Activated CD8-positive, alpha-beta T cell treated with anti-CD3 and anti-CD28 coated beads, Interleukin-2, amount 10 ng/mL, durations not matched to agents 7 days and 5 days (primary cell): ENCODE results near the gene BAG3. TPM values are rescaled to one million over a fixed set of nuclear protein-coding genes. Genes with fewer than 3 reads are reported as not detected.

Experiments
- ATAC-seq: fragments of 150-1000 bp; cut with Tn5 transposase; one replicate; pipeline ENCODE4 v1.10.0; 2021; ENCODE audit warnings: moderate library complexity
- CTCF ChIA-PET: fragments of 350-600 bp; sonication (Branson Sonifier 250); formaldehyde crosslinking; loops from one replicate; lab custom pipeline; 2021; ENCODE audit warnings: antibody characterized with exemption; lab: Charles Lee
- POLR2A ChIA-PET: fragments of 350-600 bp; sonication (Branson Sonifier 250); formaldehyde crosslinking; loops from one replicate; lab custom pipeline; 2021; ENCODE audit warnings: antibody characterized with exemption; lab: Charles Lee
- DNase-seq: peaks from one replicate; pipeline ENCODE4 v3.0.0-alpha.2; 2020
- H3K27ac Mint-ChIP-seq: one replicate; pipeline ENCODE4 v1.8.0; 2021; ENCODE audit warnings: mild to moderate bottlenecking, mixed read lengths
- H3K27me3 Mint-ChIP-seq: one replicate; pipeline ENCODE4 v1.8.0; 2021; ENCODE audit warnings: low read depth, mixed read lengths
- H3K36me3 Mint-ChIP-seq: one replicate; pipeline ENCODE4 v1.8.0; 2021; ENCODE audit warnings: low read depth, mixed read lengths
- H3K4me1 Mint-ChIP-seq: one replicate; pipeline ENCODE4 v1.8.0; 2021; ENCODE audit warnings: low read depth, mixed read lengths
- H3K4me3 Mint-ChIP-seq: one replicate; pipeline ENCODE4 v1.8.0; 2021; ENCODE audit warnings: mild to moderate bottlenecking, mixed read lengths
- H3K9me3 Mint-ChIP-seq: one replicate; pipeline ENCODE4 v1.8.0; 2022; ENCODE audit warnings: mixed read lengths; ENCODE audit not compliant: insufficient read depth
- total RNA-seq, 2 experiments: library from RNA; stranded (reverse); gene quantifications; one replicate each; pipeline ENCODE4 v1.2.3, GENCODE V29; 2021

BAG3 gene
- total RNA-seq, 2 experiments from 2014 or later = 14.2 to 14.7 TPM

DNA sequence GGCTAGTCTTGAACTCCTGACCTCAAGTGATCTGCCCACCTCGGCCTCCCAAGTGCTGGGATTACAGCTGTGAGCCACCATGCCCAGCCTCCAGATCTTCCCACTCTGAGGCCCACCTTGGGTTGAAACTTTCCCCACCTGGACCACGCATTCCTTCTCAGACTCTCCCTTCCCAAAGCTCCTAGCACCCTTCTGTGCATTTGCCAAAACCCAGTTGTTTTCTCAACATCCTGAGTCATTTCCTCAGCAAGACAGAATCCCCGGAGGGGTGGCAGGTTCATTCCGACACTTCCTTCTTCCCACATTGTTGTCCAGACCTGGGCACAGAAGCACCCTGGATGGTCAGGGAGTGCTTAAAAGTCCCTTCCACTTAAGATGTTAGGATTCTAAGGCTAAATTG is 28.9 kb downstream of the BAG3 start:
- ChIA-PET POLR2A (no interaction called here), CTCF (interaction anchor here (1.2 kb wide), 1 partner anchor 481 kb away, joined by 3 read pairs; no protein-coding TSS in a partner anchor)
- H3K4me3 Mint-ChIP-seq = no peak overlapping the region
- no peaks in the 10 kb centered on the region for H3K9me3 Mint-ChIP-seq
- peaks cover 6% of the 10 kb centered on the region for H3K4me1 Mint-ChIP-seq
- DNase-seq (no peak), ATAC-seq (no peak)
- H3K27me3 Mint-ChIP-seq = peaks cover 6% of the 10 kb centered on the region
- no peak overlapping the region for H3K27ac Mint-ChIP-seq
- H3K36me3 Mint-ChIP-seq = peaks cover 12% of the 10 kb centered on the region

DNA sequence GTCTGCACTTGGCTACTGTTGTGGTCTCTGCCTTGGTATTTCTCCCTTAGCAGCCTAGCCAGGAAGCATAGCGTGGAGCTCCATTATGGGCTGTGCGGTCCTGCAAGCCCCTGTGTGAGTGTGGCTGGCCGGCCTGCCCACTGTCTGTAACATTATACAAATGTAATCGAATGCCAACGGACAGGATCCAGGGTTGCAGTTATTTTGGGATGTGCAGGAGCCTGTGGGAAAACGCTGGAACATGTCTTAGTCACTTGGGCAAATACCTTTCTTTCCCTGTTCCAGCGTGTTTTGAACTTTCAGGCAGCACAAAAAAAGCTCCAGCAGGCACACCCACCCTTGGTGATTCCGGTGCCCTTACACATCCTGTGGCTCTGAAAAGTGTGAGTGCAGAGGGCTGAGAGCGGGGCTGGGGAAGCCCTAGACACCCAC is 29.5 kb downstream of the BAG3 start:
- ATAC-seq = no peak
- POLR2A ChIA-PET = no interaction called here
- no peak overlapping the region for H3K4me3 Mint-ChIP-seq
- CTCF ChIA-PET = interaction anchor here (1.2 kb wide), 1 partner anchor 481 kb away, joined by 3 read pairs; no protein-coding TSS in a partner anchor
- H3K4me1 Mint-ChIP-seq = peaks cover 6% of the 10 kb centered on the region
- no peak overlapping the region for H3K27ac Mint-ChIP-seq
- H3K36me3 Mint-ChIP-seq = peaks cover 12% of the 10 kb centered on the region
- no peaks in the 10 kb centered on the region for H3K9me3 Mint-ChIP-seq
- peaks cover 6% of the 10 kb centered on the region for H3K27me3 Mint-ChIP-seq
- DNase-seq = no peak

DNA sequence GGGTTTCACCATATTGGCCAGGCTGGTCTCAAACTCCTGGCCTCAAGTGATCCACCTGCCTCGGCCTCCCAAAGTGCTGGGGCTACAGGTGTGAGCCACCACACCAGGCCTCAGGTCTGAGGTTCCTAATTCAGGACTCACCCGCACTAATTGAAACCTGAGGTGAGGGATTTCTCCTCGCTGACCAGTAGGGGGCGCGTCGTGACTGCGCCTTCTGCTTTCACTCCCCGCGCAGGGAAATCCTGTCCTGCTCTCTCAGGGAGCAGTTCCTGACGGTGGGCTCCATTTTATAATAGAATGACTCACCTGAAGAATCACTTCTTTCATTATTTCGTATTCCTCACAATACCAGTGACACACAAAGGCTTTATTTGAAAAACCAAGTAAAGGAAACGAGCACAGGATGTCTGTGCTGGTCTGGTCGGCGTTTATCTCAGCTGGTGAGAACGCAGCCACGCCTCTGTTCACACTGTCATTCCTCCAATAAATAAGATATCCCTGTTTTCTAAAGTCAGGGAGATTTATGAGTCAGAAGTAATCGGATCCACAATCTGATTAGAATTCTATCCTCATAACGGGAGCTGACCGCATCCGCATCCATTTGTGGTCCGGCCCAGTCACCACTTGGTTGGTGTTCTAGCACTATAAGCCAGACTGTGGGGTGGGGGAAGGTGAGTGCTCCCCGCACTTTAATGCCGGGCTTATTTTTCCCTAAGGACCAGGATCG is 35.4 kb downstream of the BAG3 start:
- ATAC-seq (peak; percentile 93), DNase-seq (peak; percentile 80)
- ChIA-PET POLR2A (interaction anchor here (0.6 to 1.3 kb wide), 7 partner anchors 9 to 186 kb away, joined by 3 to 6 read pairs (median 3); partner anchors contain the start of genes INPP5F and MCMBP), CTCF (interaction anchor here (0.6 to 5.6 kb wide), 63 partner anchors 8 to 651 kb away, joined by 3 to 89 read pairs (median 4); partner anchors contain the start of genes BAG3, GRK5, INPP5F and MCMBP)
- no peaks in the 10 kb centered on the region for H3K36me3 Mint-ChIP-seq
- no peaks in the 10 kb centered on the region for H3K9me3 Mint-ChIP-seq
- peak overlapping the region; percentile 60 for H3K4me3 Mint-ChIP-seq
- peak overlapping the region; percentile 53 for H3K27ac Mint-ChIP-seq
- peaks cover 4% of the 10 kb centered on the region for H3K27me3 Mint-ChIP-seq
- peaks cover 26% of the 10 kb centered on the region for H3K4me1 Mint-ChIP-seq

DNA sequence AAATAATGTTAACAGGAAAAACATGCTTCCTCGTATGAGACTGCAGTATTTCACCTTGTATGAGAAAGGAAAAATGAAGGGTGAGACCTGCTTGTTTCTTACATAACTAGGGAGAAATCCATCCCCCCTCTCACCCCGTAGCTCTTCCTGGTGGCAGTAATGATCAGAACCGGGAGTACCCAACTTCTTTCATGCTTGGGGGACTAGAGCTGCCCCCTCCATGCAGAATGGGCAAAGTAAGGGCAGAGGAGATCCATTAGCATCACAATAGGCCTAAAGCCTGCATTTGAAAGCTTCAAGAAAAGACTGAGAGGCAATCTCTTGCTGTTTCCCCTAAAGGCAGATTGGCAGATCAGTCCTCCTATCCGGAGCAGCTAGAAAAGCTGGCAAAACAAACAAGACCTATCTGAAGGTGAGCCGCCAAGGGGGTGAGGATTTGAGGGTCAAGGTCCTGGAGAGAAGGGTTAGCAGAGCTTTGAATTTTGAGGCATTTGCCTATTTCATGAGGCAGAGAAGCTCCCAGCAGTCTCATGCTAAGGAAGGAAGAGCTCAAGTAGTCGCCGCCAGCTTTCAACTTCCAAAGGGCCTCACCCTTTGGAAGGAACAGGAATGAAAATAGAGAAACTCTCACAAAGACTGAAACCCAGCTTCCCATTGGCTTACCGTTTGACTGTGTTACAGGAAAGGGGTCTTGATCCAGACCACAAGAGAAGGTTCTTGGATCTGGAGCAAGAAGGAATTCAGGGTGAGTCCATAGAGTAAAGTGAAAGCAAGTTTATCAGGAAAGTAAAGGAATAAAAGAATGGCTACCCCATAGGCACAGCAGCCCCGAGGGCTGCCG is 36.2 kb downstream of the BAG3 start:
- H3K9me3 Mint-ChIP-seq = no peaks in the 10 kb centered on the region
- no peaks in the 10 kb centered on the region for H3K36me3 Mint-ChIP-seq
- no peak overlapping the region for H3K4me3 Mint-ChIP-seq
- H3K4me1 Mint-ChIP-seq = peaks cover 21% of the 10 kb centered on the region
- DNase-seq (no peak), ATAC-seq (no peak)
- H3K27ac Mint-ChIP-seq = peak overlapping the region; percentile 53
- ChIA-PET POLR2A (interaction anchor here (1.0 to 1.3 kb wide), 5 partner anchors 17 to 185 kb away, joined by 3 to 6 read pairs (median 3); partner anchors contain the start of genes INPP5F and MCMBP), CTCF (interaction anchor here (0.6 to 5.6 kb wide), 59 partner anchors 8 to 650 kb away, joined by 3 to 89 read pairs (median 5); partner anchors contain the start of genes BAG3, GRK5, INPP5F and MCMBP)
- H3K27me3 Mint-ChIP-seq = no peaks in the 10 kb centered on the region

DNA sequence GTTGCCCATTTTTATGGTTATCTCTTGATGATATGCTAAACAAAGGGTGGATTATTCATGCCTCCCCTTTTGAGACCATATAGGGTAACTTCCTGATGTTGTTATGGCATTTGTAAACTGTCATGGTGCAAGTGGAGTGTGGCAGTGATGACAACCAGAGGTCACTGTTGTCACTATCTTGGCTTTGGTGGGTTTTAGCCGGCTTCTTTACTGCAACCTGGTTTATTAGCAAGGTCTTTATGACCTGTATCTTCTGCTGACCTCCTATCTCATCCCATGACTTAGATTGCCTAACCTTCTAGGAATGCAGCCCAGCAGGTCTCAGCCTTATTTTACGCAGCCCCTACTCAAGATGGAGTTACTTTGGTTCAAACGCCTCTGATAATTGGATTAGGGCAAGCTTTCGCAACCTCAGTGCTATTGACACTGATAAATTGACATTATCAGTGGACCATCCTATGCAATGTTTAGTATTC is 36.9 kb downstream of the BAG3 start:
- no peaks in the 10 kb centered on the region for H3K27me3 Mint-ChIP-seq
- ATAC-seq (no peak), DNase-seq (peak; percentile 33)
- no peaks in the 10 kb centered on the region for H3K36me3 Mint-ChIP-seq
- H3K4me1 Mint-ChIP-seq = peaks cover 25% of the 10 kb centered on the region
- no peaks in the 10 kb centered on the region for H3K9me3 Mint-ChIP-seq
- no peak overlapping the region for H3K27ac Mint-ChIP-seq
- CTCF ChIA-PET = interaction anchor here (0.8 to 5.6 kb wide), 17 partner anchors 10 to 172 kb away, joined by 3 to 89 read pairs (median 11); partner anchors contain the start of genes BAG3 and INPP5F
- POLR2A ChIA-PET = interaction anchor here (1.3 kb wide), 2 partner anchors 17 to 38 kb away, joined by 3 to 6 read pairs; partner anchors contain the start of gene INPP5F
- no peak overlapping the region for H3K4me3 Mint-ChIP-seq

DNA sequence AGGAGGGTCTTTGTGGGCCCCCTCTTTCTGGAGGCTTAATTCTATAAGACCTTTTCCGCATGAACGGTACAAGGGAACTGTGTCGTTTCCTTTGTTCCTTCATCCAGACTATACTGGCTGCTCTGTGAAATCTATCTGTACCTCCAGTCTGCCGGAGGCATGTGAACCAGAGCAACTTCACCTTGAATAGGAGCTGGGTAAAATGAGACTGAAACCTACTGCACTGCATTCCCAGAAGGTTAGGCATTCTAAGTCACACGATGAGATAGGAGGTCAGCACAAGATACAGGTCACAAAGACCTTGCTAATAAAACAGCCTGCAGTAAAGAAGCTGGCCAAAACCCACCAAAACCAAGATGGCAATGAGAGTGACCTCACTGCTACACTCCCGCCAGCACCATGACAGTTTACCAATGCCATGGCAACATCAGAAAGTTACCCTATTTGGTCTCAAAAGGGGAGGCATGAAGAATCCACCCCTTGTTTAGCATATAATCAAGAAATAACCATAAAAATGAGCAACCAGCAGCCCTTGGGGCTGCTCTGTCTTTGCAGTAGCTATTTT is 37.9 kb downstream of the BAG3 start:
- ChIA-PET POLR2A (no interaction called here), CTCF (interaction anchor here (1.4 to 5.1 kb wide), 2 partner anchors 15 to 61 kb away, joined by 7 to 76 read pairs; no protein-coding TSS in a partner anchor)
- no peak for ATAC-seq
- no peak overlapping the region for H3K4me3 Mint-ChIP-seq
- no peaks in the 10 kb centered on the region for H3K9me3 Mint-ChIP-seq
- no peak overlapping the region for H3K27ac Mint-ChIP-seq
- no peaks in the 10 kb centered on the region for H3K27me3 Mint-ChIP-seq
- H3K4me1 Mint-ChIP-seq = peaks cover 33% of the 10 kb centered on the region
- H3K36me3 Mint-ChIP-seq = no peaks in the 10 kb centered on the region
- no peak for DNase-seq

DNA sequence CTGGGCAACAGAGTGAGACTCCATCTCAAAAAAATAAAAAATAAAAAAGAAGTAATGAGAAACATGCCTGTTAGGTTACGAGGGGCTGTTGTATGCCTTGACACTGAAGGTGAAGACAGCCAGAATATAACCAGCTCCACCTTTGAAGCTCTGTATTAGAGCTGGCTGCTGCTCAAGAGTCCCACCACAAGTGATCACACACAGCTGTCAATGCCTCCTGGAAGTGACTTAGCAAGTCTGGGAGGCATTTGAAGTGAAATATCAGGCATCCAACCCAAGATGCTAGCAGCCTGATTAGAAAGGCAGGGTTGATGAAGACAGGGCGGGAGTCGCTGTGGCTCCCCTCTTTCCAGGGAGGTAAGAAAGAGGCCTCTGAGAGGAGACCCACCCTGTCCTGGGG is 40.5 kb downstream of the BAG3 start:
- no peak overlapping the region for H3K4me3 Mint-ChIP-seq
- DNase-seq (no peak), ATAC-seq (peak; percentile 34)
- H3K4me1 Mint-ChIP-seq = peaks cover 30% of the 10 kb centered on the region
- H3K27me3 Mint-ChIP-seq = no peaks in the 10 kb centered on the region
- ChIA-PET POLR2A (interaction anchor here (0.7 kb wide), 1 partner anchor 34 kb away, joined by 3 read pairs; the partner anchor contains the start of gene INPP5F), CTCF (interaction anchor here (1.1 kb wide), 1 partner anchor 59 kb away, joined by 4 read pairs; no protein-coding TSS in a partner anchor)
- no peaks in the 10 kb centered on the region for H3K36me3 Mint-ChIP-seq
- H3K27ac Mint-ChIP-seq = no peak overlapping the region
- no peaks in the 10 kb centered on the region for H3K9me3 Mint-ChIP-seq

DNA sequence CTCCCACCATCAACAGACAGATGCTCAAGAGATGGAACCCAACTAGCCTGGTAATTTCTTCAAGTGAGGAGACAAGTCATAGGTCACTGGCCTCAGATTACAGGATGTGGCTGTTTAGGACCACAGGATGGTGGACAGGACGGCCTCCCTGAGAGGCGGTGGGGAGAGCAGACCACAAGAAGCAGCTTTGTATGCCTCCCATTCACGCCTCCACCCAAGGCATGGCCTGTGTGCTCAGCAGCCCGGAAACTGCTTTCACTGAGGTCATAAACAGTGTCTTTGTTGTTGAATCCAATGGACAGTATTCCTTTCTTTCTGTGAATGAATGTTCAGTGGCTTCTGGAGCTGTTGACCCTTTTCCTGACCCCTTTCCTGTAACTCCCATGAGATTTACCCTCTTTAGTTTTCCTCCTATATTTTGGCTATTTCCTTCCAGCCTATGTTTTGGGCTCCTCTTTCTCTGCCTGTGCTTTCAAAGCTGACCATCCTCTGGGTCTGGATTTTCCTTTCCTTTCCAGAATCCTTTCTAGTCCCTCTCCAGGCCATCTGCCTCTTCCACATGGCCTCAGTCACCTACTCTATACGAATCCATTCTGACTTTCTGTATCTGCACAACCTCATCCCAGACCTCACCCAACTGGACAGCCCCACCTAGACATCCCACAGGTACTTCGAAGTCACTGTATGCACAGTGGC is 42.2 kb downstream of the BAG3 start:
- H3K27me3 Mint-ChIP-seq = no peaks in the 10 kb centered on the region
- ChIA-PET POLR2A (no interaction called here), CTCF (interaction anchor here (1.2 kb wide), 1 partner anchor 11 kb away, joined by 3 read pairs; no protein-coding TSS in a partner anchor)
- no peak overlapping the region for H3K4me3 Mint-ChIP-seq
- ATAC-seq = no peak
- DNase-seq = peak; percentile 29
- H3K9me3 Mint-ChIP-seq = no peaks in the 10 kb centered on the region
- no peaks in the 10 kb centered on the region for H3K36me3 Mint-ChIP-seq
- H3K27ac Mint-ChIP-seq = no peak overlapping the region
- peaks cover 15% of the 10 kb centered on the region for H3K4me1 Mint-ChIP-seq

DNA sequence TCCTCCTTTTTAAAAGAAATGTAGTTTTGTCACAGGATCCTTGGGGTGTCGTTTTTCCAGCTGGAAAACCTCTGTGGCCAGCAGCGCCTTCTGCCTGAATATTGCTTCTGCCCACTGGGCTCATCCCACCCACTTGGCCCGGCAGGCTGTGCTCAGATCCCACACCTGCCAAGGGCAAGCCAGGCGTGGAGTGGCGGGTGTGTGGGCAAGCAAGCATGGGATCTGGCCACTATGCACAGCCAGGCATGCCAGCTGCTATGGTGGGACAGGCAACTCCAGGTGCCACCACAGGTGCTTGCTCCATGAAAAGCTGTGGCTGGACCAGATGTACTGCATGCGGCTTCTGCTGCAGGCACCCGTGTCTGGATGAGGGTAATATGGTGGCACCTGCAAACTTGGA is 43.4 kb downstream of the BAG3 start:
- CTCF ChIA-PET = interaction anchor here (0.8 to 2.2 kb wide), 4 partner anchors 8 to 27 kb away, joined by 3 to 13 read pairs (median 6); no protein-coding TSS in a partner anchor

DNA sequence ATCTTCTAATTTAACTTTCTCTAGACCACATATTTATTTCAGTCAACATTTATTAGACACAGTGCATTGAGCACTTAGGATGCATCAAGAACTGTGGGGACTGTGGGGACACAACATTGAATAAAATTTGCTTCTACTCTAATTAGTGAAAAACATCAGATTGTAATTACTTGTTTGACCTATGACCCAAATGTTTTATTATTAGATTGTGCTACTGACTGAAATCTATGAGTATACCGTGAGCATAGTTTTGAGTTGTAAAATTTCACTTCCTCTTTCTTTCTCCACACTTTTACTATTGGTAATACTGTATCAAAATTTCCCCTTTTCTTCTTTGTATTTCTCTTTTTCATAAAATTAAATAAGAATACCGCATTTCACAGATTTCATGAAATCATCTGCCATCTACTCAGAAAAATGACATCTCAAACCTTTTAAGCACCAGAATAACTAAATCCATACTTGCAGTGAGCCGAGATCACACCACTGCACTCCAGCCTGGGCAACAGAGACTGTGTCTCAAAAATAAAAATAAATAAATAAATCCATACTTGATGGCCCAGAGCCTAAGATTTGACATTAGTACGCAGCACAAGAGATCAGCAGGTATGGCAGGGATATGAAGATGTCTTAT is 49.3 kb downstream of the BAG3 start:
- Mint-ChIP-seq H3K27me3 (peaks cover 2% of the 10 kb centered on the region), H3K36me3 (no peaks in the 10 kb centered on the region), H3K4me1 (peaks cover 24% of the 10 kb centered on the region), H3K27ac (no peak overlapping the region), H3K9me3 (peaks cover 4% of the 10 kb centered on the region), H3K4me3 (no peak overlapping the region)
- ChIA-PET CTCF (interaction anchor here (1.2 to 2.8 kb wide), 3 partner anchors 9 to 50 kb away, joined by 3 to 18 read pairs (median 5); no protein-coding TSS in a partner anchor), POLR2A (no interaction called here)
- no peak for DNase-seq
- no peak for ATAC-seq

More for the DNA sequence above, 43.4 kb downstream of the BAG3 start:
- no peak overlapping the region for H3K27ac Mint-ChIP-seq
- H3K36me3 Mint-ChIP-seq = no peaks in the 10 kb centered on the region
- POLR2A ChIA-PET = no interaction called here
- H3K4me1 Mint-ChIP-seq = peaks cover 15% of the 10 kb centered on the region
- ATAC-seq = no peak
- H3K27me3 Mint-ChIP-seq = peaks cover 2% of the 10 kb centered on the region
- H3K9me3 Mint-ChIP-seq = no peaks in the 10 kb centered on the region
- DNase-seq = no peak
- no peak overlapping the region for H3K4me3 Mint-ChIP-seq
